ENCODE results near the gene SNX13. TPM values are rescaled to one million over a fixed set of nuclear protein-coding genes. Genes with fewer than 3 reads are reported as not detected.

Gene SNX13
- total RNA-seq, 1 experiment from 2014 or later = 29.0 TPM

- no peaks in the 10 kb centered on the region for H3K23me2 ChIP-seq (ENCODE audit: insufficient read length, low read depth, low read length, poor library complexity, severe bottlenecking)
- H3K4me3 Mint-ChIP-seq = no peak overlapping the region
- H3K27me3 ChIP-seq (ENCODE audit: insufficient read depth, low read length) = no peaks in the 10 kb centered on the region
- H3K27ac Mint-ChIP-seq = no peak overlapping the region
- no peak overlapping the region for H2BK5ac ChIP-seq (ENCODE audit: insufficient read length, low read length)
- H2BK12ac ChIP-seq (ENCODE audit: insufficient read length, low read depth, low read length) = no peak overlapping the region
- H3K27me3 Mint-ChIP-seq (ENCODE audit: low read depth) = no peaks in the 10 kb centered on the region
- H3K4ac ChIP-seq (ENCODE audit: low read depth, low read length) = no peak overlapping the region
- no peak overlapping the region for H2AFZ ChIP-seq (ENCODE audit: low read length)
- H3K9ac ChIP-seq (ENCODE audit: extremely low read depth, insufficient read length, low read length) = no peak overlapping the region
- no peak overlapping the region for H4K91ac ChIP-seq (ENCODE audit: insufficient read length, low read depth, low read length)
- H3K27ac ChIP-seq (ENCODE audit: insufficient read length, low read depth, low read length) = no peak overlapping the region
- no peak overlapping the region for H3K4me2 ChIP-seq (ENCODE audit: insufficient read depth, insufficient read length, low read length)
- H3K23ac ChIP-seq (ENCODE audit: insufficient read length, low read depth, low read length) = no peak overlapping the region
- no peak overlapping the region for H3K14ac ChIP-seq (ENCODE audit: insufficient read depth, low read length)
- H3K4me1 Mint-ChIP-seq = peaks cover 0 to 8% of the 10 kb centered on the region in 2 experiments; a peak in 3 of 4 replicates
- H2BK20ac ChIP-seq (ENCODE audit: low read depth, low read length, poor library complexity, severe bottlenecking) = no peak overlapping the region
- no peaks in the 10 kb centered on the region for H3K9me3 ChIP-seq (ENCODE audit: control insufficient read depth, low read depth, low read length)
- no peak for TF ChIP-seq CTCF (conservative IDR thresholded peaks at IDR 0.05)
- WGBS (ENCODE audit: extremely low coverage, insufficient read length, low lambda C conversion rate) = no CpG with 5 or more reads among the region's 5 CpGs
- peaks cover 7 to 15% (median 9%) of the 10 kb centered on the region in 3 experiments for H3K36me3 Mint-ChIP-seq (ENCODE audit: insufficient read depth in 1 of 3, low read depth in 3 of 3)
- no peak overlapping the region for H2BK120ac ChIP-seq (ENCODE audit: low read depth, low read length, poor library complexity, severe bottlenecking)
- no peak overlapping the region for H2BK15ac ChIP-seq (ENCODE audit: low read depth, low read length)
- H4K5ac ChIP-seq (ENCODE audit: insufficient read length, low read depth, low read length) = no peak overlapping the region
- H3K56ac ChIP-seq (ENCODE audit: insufficient read length, low read depth, low read length) = no peak overlapping the region
- no peak for DNase-seq
- H2AK5ac ChIP-seq (ENCODE audit: insufficient read length, low read length) = no peak overlapping the region
- H4K20me1 ChIP-seq (ENCODE audit: control insufficient read depth, insufficient read depth, insufficient read length) = no peaks in the 10 kb centered on the region
- no peaks in the 10 kb centered on the region for H3K79me1 ChIP-seq (ENCODE audit: insufficient read depth, low read depth, low read length, poor library complexity, severe bottlenecking)
- no peak overlapping the region for H3K18ac ChIP-seq (ENCODE audit: insufficient read length, low read depth, low read length)
- H3K9me3 Mint-ChIP-seq = no peaks in the 10 kb centered on the region
- H3K79me2 ChIP-seq (ENCODE audit: insufficient read depth, low read length) = no peaks in the 10 kb centered on the region
- no peaks in the 10 kb centered on the region; the same call in 1 of the 2 replicates for H3K4me1 ChIP-seq (ENCODE audit: insufficient read depth, low read length)
- no peak overlapping the region for H3T11ph ChIP-seq (ENCODE audit: low read length)
- no peak overlapping the region for H4K8ac ChIP-seq (replicated peaks; ENCODE audit: insufficient read length, low read depth, low read length)
These were observed 93.4 kb downstream of the SNX13 start for GRCh38 chr7:17846935-17847334.
